Prostate gland (tissue), 2 donors: ENCODE data around the gene ANTXR1. TPM values are rescaled to one million over a fixed set of nuclear protein-coding genes. Genes with fewer than 3 reads are reported as not detected.

ENCODE experiments used
- DNase-seq: peaks from one replicate; pipeline ENCODE4 v3.0.0-alpha.2; 2019; ENCODE audit warnings: low spot score
- H3K27ac ChIP-seq, 2 donors: fragments of 200-600 bp; sonication (generic); 2 replicates each; pipeline ENCODE4 v1.5.1; 2017 to 2019
- H3K27me3 ChIP-seq: fragments of 200-600 bp; sonication (generic); replicated peaks from 2 replicates; pipeline ENCODE4 v1.5.1; 2019; ENCODE audit not compliant: insufficient read depth
- H3K36me3 ChIP-seq, 2 donors: fragments of 200-600 bp; sonication (generic); 1 replicate in 1 of 2; 2 replicates in 1 of 2; pipeline versions ENCODE4 v1.5.1 to v1.8.1; 2017 to 2019
- H3K4me1 ChIP-seq: fragments of 200-600 bp; sonication (generic); replicated peaks from 2 replicates; pipeline ENCODE4 v1.5.1; 2019
- H3K4me3 ChIP-seq, 2 donors: fragments of 200-600 bp; sonication (generic); 2 replicates each; pipeline ENCODE4 v1.5.1; 2017 to 2019
- H3K9me3 ChIP-seq: fragments of 200-600 bp; sonication (generic); 2 replicates; pipeline ENCODE4 v1.5.1; 2017
- POLR2A ChIP-seq: fragments of 450-650 bp; IDR thresholded peaks from one replicate; pipeline ENCODE4 v1.6.1; 2016; ENCODE audit warnings: antibody characterized with exemption, mild to moderate bottlenecking
- POLR2AphosphoS5 ChIP-seq: sonication (generic); formaldehyde crosslinking; IDR thresholded peaks from one replicate; pipeline ENCODE4 v1.6.1; 2017; ENCODE audit warnings: antibody characterized with exemption
- WGBS: methylation state at CpG from one replicate; pipeline ENCODE4 v1.1.5; 2018; 5-methylcytosine and 5-hydroxymethylcytosine counted together
- intact Hi-C: fragments of 100-400 bp; cut with DNase I; formaldehyde crosslinking; loops from one replicate; pipeline ENCODE4 v1.14.2; 2022
- total RNA-seq, 2 donors: library from RNA; depleted of rRNA; stranded (reverse); fragments of >200 nt; gene quantifications; one replicate each; pipeline ENCODE4 v1.1.0, GENCODE V29; 2016
- TF ChIP-seq, protein P1 (sequence below), 4 experiments: fragments of 200-600 bp in 2 of 4; fragments of 450-650 bp in 2 of 4; sonication (generic) in 2 of 4; IDR thresholded peaks; 1 replicate in 3 of 4; 2 replicates in 1 of 4; pipeline ENCODE4 v1.5.1; 2016 to 2019; ENCODE audit warnings: antibody characterized with exemption in 4 of 4, mild to moderate bottlenecking in 2 of 4, moderate library complexity in 2 of 4

Gene ANTXR1
- total RNA-seq, 2 donors from 2014 or later: 25.8 to 48.7 TPM

DNA sequence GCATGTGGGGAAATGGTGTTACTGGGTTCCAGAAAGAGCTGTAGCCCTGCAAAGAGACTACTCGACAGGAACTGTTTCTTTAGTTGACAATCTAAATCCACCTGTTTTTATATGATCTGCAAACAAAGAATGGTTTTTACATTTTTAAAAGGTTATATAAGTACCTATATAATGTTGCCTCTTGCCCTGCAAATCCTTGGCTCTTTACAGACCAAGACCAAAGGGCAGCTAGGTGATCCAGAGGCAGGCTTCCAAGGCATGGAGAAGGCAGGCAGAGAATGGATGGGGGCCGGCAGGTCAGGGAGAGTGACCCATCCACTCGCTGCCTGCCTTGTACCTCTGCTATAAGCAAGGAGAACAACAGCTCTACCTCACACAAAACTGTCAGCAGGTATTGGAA is 173.6 kb downstream of the ANTXR1 start:
- intact Hi-C loops: no loop called here
- peaks cover 6% of the 10 kb centered on the region for H3K4me1 ChIP-seq
- 83% methylated on average over 3 of the region's 3 CpGs for WGBS
- DNase-seq: no peak
- no peak overlapping the region for H3K27ac ChIP-seq
- TF ChIP-seq POLR2A (no peak), POLR2AphosphoS5 (no peak)
- TF ChIP-seq, protein P1, sequence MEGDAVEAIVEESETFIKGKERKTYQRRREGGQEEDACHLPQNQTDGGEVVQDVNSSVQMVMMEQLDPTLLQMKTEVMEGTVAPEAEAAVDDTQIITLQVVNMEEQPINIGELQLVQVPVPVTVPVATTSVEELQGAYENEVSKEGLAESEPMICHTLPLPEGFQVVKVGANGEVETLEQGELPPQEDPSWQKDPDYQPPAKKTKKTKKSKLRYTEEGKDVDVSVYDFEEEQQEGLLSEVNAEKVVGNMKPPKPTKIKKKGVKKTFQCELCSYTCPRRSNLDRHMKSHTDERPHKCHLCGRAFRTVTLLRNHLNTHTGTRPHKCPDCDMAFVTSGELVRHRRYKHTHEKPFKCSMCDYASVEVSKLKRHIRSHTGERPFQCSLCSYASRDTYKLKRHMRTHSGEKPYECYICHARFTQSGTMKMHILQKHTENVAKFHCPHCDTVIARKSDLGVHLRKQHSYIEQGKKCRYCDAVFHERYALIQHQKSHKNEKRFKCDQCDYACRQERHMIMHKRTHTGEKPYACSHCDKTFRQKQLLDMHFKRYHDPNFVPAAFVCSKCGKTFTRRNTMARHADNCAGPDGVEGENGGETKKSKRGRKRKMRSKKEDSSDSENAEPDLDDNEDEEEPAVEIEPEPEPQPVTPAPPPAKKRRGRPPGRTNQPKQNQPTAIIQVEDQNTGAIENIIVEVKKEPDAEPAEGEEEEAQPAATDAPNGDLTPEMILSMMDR (IDR thresholded peaks at IDR 0.05): no peak
- H3K36me3 ChIP-seq: no peaks in the 10 kb centered on the region
- no peak overlapping the region for H3K4me3 ChIP-seq
- H3K27me3 ChIP-seq: no peaks in the 10 kb centered on the region
- H3K9me3 ChIP-seq: no peaks in the 10 kb centered on the region

DNA sequence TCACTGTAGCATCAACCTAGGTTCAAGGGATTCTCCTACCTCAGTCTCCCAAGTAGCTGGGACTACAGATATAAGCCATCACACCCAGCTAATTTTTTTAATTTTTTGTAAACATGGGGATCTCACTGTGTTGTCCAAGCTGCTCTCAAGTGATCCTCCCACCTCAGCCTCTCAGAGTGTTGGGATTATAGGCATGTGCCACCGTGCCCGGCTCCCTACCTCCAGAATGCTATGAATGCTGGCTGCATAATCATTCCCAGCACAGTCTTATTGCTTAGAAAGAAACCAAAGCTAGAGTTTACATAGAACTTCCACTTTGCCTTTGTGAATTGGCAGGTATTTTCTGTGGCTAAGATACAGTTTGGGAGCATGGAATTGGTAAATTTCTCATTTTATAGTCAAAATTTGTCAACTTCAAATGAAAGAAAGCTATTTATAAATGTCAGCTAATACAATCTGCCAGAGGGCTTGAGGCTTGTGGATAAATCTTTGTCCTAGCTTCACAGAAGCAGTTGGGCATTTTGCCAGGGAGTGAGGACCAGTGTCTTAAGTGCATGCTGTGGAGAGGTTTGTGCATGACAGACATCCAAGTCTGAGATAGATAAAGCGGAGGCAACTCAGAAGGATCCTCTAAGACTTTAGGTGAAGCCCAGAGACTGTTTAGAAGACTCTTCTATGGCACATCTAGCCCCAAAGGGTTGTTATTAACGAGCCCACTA is 175.4 kb downstream of the ANTXR1 start:
- no peaks in the 10 kb centered on the region for H3K36me3 ChIP-seq
- TF ChIP-seq, protein P1 (IDR thresholded peaks at IDR 0.05): no peak
- TF ChIP-seq POLR2AphosphoS5: no peak
- no peak for TF ChIP-seq POLR2A
- H3K27ac ChIP-seq: no peak overlapping the region
- no peaks in the 10 kb centered on the region for H3K27me3 ChIP-seq
- 75% methylated on average over 4 of the region's 4 CpGs for WGBS
- no peaks in the 10 kb centered on the region for H3K9me3 ChIP-seq
- peaks cover 6% of the 10 kb centered on the region for H3K4me1 ChIP-seq
- H3K4me3 ChIP-seq: no peak overlapping the region
- intact Hi-C loops: no loop called here
- DNase-seq: no peak

DNA sequence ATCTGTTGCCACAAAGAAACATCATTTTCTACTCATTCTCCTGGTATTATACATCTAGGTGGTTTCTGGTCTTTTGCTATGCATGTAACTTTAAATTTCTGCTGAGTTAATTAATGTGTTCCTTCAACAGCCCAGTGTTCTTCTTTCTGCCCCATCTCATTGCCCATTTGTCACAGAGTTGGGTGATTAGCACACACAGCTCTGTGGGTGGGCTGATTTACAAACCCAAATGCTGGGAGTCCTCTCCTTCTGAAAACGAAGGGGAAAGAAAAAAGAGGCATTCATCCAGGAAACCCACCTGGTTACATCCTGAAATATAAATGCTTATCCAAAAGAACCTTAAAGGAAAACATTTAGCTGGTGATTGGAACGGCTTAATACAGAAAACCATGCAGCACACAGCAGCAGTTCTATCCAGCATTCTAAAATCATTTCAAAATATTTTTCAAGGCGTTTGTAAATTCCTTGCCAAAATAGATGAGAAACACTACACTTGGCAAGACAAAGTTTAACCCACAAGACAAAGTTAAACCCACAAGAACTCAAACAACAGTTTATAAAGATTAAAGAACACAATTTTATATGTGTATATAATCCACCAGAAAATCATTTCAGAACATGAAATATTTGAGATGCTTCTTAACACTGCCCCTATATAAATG is 177.9 kb downstream of the ANTXR1 start:
- Histone ChIP-seq H3K36me3 (no peaks in the 10 kb centered on the region), H3K27ac (no peak overlapping the region), H3K4me1 (peaks cover 6% of the 10 kb centered on the region), H3K27me3 (no peaks in the 10 kb centered on the region), H3K4me3 (no peak overlapping the region), H3K9me3 (no peaks in the 10 kb centered on the region)
- TF ChIP-seq, protein P1 (IDR thresholded peaks at IDR 0.05): no peak
- TF ChIP-seq POLR2A: no peak
- no peak for TF ChIP-seq POLR2AphosphoS5
- DNase-seq: no peak
- 23% methylated on average over 3 of the region's 3 CpGs for WGBS
- intact Hi-C loops: no loop called here

DNA sequence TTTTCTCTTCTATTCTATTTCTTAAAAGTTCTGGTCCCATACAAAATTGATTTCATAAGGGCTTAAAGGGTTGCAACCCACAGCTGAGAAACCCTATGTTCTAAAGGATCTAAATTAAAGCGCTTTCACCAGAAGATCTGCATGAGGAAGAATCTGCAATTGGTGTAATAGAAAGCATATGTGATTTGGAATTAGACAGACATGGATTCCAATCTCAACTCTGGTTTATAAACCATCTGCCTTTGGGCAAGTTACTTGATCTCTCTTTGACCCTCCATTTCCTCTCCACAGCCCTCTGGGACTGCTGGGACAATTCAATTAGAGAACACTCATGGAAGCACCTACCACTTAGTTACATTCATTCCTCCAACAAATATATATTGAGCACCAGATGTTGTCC is 178.7 kb downstream of the ANTXR1 start:
- no peak overlapping the region for H3K27ac ChIP-seq
- intact Hi-C loops: no loop called here
- DNase-seq: no peak

DNA sequence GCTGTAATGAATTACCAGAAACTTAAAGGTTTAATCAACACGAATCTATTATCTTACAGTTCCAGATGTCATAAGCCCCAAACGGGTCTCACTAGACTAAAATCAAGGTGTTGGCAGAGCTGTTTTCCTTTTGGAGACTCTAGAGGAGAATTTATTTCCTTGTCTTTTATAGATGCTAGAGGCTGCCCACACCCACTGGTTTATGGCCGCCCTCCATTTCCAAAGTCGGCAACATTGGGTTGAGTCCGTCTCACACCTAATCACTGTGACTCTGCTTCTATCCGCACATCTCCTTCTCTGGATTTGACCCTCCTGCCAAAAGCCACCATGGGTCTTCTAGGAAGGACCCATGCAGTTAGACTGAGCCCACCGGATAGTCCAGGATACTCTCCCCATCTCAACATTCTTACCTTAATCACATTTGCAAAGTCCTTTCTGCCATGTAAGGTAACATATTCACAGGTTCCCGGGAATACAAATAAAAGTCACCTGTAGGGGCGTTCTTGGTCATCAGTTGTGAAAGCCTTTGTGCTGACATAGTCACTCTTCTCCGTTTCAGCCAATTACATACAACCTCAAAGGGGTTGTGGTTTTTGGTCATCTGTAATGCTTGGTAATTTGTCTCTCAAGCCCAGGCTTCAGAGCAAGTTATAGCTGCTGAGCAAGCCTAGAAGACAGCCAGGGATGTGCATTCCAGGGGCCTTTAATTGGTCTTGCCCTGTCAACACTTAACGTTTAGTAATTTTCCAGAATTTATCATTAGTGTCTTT is 179.4 kb downstream of the ANTXR1 start:
- H3K4me3 ChIP-seq: no peak overlapping the region
- TF ChIP-seq POLR2A (no peak), POLR2AphosphoS5 (no peak)
- TF ChIP-seq, protein P1 (IDR thresholded peaks at IDR 0.05): no peak
- H3K27me3 ChIP-seq: no peaks in the 10 kb centered on the region
- H3K36me3 ChIP-seq: no peaks in the 10 kb centered on the region
- H3K9me3 ChIP-seq: no peaks in the 10 kb centered on the region
- intact Hi-C loops: no loop called here
- H3K4me1 ChIP-seq: peaks cover 6% of the 10 kb centered on the region
- WGBS: 78% methylated on average over 11 of the region's 11 CpGs
- no peak for DNase-seq
- H3K27ac ChIP-seq: no peak overlapping the region

More for the DNA sequence above, 178.7 kb downstream of the ANTXR1 start:
- H3K27me3 ChIP-seq: no peaks in the 10 kb centered on the region
- TF ChIP-seq POLR2A (no peak), POLR2AphosphoS5 (no peak)
- WGBS: 95% methylated on average over 1 of the region's 1 CpG
- no peaks in the 10 kb centered on the region for H3K9me3 ChIP-seq
- no peak overlapping the region for H3K4me3 ChIP-seq
- H3K36me3 ChIP-seq: no peaks in the 10 kb centered on the region
- peaks cover 6% of the 10 kb centered on the region for H3K4me1 ChIP-seq
